HEK293 (cell line): ENCODE results near the gene CKAP2L.

ENCODE experiments used
- ZBTB1 ChIP-seq: fragments of 450-650 bp; formaldehyde crosslinking; IDR thresholded peaks from 2 replicates; pipeline ENCODE4 v1.5.1; 2016; ENCODE audit warnings: missing biosample characterization, missing genetic modification characterization
- TF ChIP-seq, protein P1 (sequence below): fragments of 450-650 bp; formaldehyde crosslinking; IDR thresholded peaks from 2 replicates; pipeline ENCODE4 v1.5.1; 2016; ENCODE audit warnings: missing biosample characterization, missing genetic modification characterization

DNA sequence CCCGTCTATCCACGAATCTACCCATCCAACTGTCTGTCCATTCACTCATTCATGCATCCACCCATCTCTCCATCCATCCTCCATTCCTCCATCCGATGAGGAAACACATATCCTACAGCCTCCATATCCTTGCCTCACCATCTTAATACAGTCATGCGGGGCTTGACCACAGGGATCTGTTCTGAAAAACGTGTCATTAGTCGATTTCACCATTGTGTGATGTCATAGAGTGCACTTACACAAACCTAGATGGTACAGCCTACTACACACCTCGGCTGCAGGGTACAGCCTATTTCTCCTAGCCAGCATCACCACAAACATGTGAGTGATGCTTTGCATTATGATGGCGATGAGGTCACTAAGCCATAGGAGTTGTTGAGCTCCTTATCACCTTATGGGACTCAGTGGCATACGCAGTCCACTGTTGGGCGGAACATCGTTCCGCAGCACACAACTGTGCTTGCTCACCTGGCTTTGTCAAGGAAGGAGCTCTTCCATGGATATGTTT, 45.5 kb downstream of the CKAP2L start:
- TF ChIP-seq, protein P1, sequence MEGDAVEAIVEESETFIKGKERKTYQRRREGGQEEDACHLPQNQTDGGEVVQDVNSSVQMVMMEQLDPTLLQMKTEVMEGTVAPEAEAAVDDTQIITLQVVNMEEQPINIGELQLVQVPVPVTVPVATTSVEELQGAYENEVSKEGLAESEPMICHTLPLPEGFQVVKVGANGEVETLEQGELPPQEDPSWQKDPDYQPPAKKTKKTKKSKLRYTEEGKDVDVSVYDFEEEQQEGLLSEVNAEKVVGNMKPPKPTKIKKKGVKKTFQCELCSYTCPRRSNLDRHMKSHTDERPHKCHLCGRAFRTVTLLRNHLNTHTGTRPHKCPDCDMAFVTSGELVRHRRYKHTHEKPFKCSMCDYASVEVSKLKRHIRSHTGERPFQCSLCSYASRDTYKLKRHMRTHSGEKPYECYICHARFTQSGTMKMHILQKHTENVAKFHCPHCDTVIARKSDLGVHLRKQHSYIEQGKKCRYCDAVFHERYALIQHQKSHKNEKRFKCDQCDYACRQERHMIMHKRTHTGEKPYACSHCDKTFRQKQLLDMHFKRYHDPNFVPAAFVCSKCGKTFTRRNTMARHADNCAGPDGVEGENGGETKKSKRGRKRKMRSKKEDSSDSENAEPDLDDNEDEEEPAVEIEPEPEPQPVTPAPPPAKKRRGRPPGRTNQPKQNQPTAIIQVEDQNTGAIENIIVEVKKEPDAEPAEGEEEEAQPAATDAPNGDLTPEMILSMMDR = no peak
- no peak for TF ChIP-seq ZBTB1 (tag by site-specific recombination)
